H9 (cell line): ENCODE data around the gene HSD11B1L. TPM values are rescaled to one million over a fixed set of nuclear protein-coding genes. Genes with fewer than 3 reads are reported as not detected.
A peak's percentile ranks its signal among the peaks of the same experiment; 100 is the strongest.

Experiments used
- DNase-seq: peaks from one replicate; pipeline ENCODE4 v3.0.0-alpha.2; 2017
- H2AFZ ChIP-seq: one replicate; pipeline ENCODE4 v1.6.1; 2013; ENCODE audit warnings: mild to moderate bottlenecking, low read length, control low read depth, moderate library complexity
- H2AK5ac ChIP-seq: 2 replicates; pipeline ENCODE4 v1.6.1; 2013; ENCODE audit warnings: low read length, control low read depth, mixed read lengths; ENCODE audit not compliant: insufficient read length
- H2BK120ac ChIP-seq: one replicate; pipeline ENCODE4 v1.6.1; 2013; ENCODE audit warnings: low read depth, mild to moderate bottlenecking, low read length, control low read depth, inconsistent platforms; ENCODE audit not compliant: poor library complexity, severe bottlenecking
- H2BK12ac ChIP-seq: 2 replicates; pipeline ENCODE4 v1.6.1; 2013; ENCODE audit warnings: low read length, control low read depth, mixed read lengths, low read depth; ENCODE audit not compliant: insufficient read length
- H2BK15ac ChIP-seq: 2 replicates; pipeline ENCODE4 v1.6.1; 2013; ENCODE audit warnings: low read depth, low read length, control low read depth
- H2BK20ac ChIP-seq: one replicate; pipeline ENCODE4 v1.6.1; 2013; ENCODE audit warnings: low read depth, mild to moderate bottlenecking, low read length, control low read depth, inconsistent platforms; ENCODE audit not compliant: poor library complexity, severe bottlenecking
- H2BK5ac ChIP-seq: 2 replicates; pipeline ENCODE4 v1.6.1; 2013; ENCODE audit warnings: low read length, control low read depth, mixed read lengths; ENCODE audit not compliant: insufficient read length
- H3K14ac ChIP-seq: 2 replicates; pipeline ENCODE4 v1.6.1; 2013; ENCODE audit warnings: low read length, control low read depth; ENCODE audit not compliant: insufficient read depth
- H3K18ac ChIP-seq: 2 replicates; pipeline ENCODE4 v1.6.1; 2013; ENCODE audit warnings: low read depth, mild to moderate bottlenecking, mixed read lengths, low read length, control low read depth; ENCODE audit not compliant: insufficient read length
- H3K23ac ChIP-seq: 2 replicates; pipeline ENCODE4 v1.6.1; 2013; ENCODE audit warnings: low read length, control low read depth, mixed read lengths, low read depth; ENCODE audit not compliant: insufficient read length
- H3K23me2 ChIP-seq: 2 replicates; pipeline ENCODE4 v1.6.1; 2013; ENCODE audit warnings: low read depth, mild to moderate bottlenecking, mixed read lengths, low read length, control low read depth; ENCODE audit not compliant: insufficient read length, poor library complexity, severe bottlenecking
- H3K27ac ChIP-seq: 2 replicates; pipeline ENCODE4 v1.5.1; 2013; ENCODE audit warnings: low read length, control low read depth, mixed read lengths, low read depth; ENCODE audit not compliant: insufficient read length
- H3K27me3 ChIP-seq: 2 replicates; pipeline ENCODE4 v1.6.1; 2013; ENCODE audit warnings: low read length, control low read depth, inconsistent platforms; ENCODE audit not compliant: insufficient read depth
- H3K4ac ChIP-seq: 2 replicates; pipeline ENCODE4 v1.6.1; 2013; ENCODE audit warnings: low read depth, mild to moderate bottlenecking, control low read depth, inconsistent platforms, low read length, moderate library complexity
- H3K4me1 ChIP-seq: 2 replicates; pipeline ENCODE4 v1.6.1; 2013; ENCODE audit warnings: low read length, control low read depth, inconsistent platforms; ENCODE audit not compliant: insufficient read depth
- H3K4me2 ChIP-seq: 2 replicates; pipeline ENCODE4 v1.6.1; 2013; ENCODE audit warnings: low read length, control low read depth, mixed read lengths; ENCODE audit not compliant: insufficient read length, insufficient read depth
- H3K56ac ChIP-seq: 2 replicates; pipeline ENCODE4 v1.6.1; 2013; ENCODE audit warnings: low read depth, mild to moderate bottlenecking, mixed read lengths, low read length, control low read depth; ENCODE audit not compliant: insufficient read length
- H3K79me1 ChIP-seq: 2 replicates; pipeline ENCODE4 v1.6.1; 2013; ENCODE audit warnings: low read depth, mild to moderate bottlenecking, moderate library complexity, low read length, control low read depth, inconsistent platforms; ENCODE audit not compliant: insufficient read depth, poor library complexity, severe bottlenecking
- H3K79me2 ChIP-seq: 2 replicates; pipeline ENCODE4 v1.6.1; 2013; ENCODE audit warnings: low read length, control low read depth, inconsistent platforms; ENCODE audit not compliant: insufficient read depth
- H3K9ac ChIP-seq: 2 replicates; pipeline ENCODE4 v1.6.1; 2013; ENCODE audit warnings: low read length, control low read depth, mixed read lengths; ENCODE audit not compliant: insufficient read length; ENCODE audit errors: extremely low read depth
- H3K9me3 ChIP-seq: one replicate; pipeline ENCODE4 v1.6.1; 2013; ENCODE audit warnings: low read depth, low read length, inconsistent platforms; ENCODE audit not compliant: control insufficient read depth
- H3T11ph ChIP-seq: one replicate; pipeline ENCODE4 v1.6.1; 2013; ENCODE audit warnings: mild to moderate bottlenecking, low read length, control low read depth, inconsistent platforms
- H4K20me1 ChIP-seq: one replicate; pipeline ENCODE4 v1.6.1; 2013; ENCODE audit not compliant: control insufficient read depth, insufficient read length, insufficient read depth
- H4K5ac ChIP-seq: 2 replicates; pipeline ENCODE4 v1.6.1; 2013; ENCODE audit warnings: low read depth, mild to moderate bottlenecking, mixed read lengths, low read length, control low read depth; ENCODE audit not compliant: insufficient read length
- H4K8ac ChIP-seq: replicated peaks from 2 replicates; pipeline ENCODE4 v1.6.1; 2013; ENCODE audit warnings: low read length, control low read depth, mixed read lengths, low read depth; ENCODE audit not compliant: insufficient read length
- H4K91ac ChIP-seq: 2 replicates; pipeline ENCODE4 v1.6.1; 2013; ENCODE audit warnings: low read depth, mild to moderate bottlenecking, moderate library complexity, mixed read lengths, low read length, control low read depth; ENCODE audit not compliant: insufficient read length
- H3K27ac Mint-ChIP-seq, 3 experiments: 2 replicates in 2 of 3; 3 replicates in 1 of 3; pipeline ENCODE4 v1.8.0; 2020 to 2021; ENCODE audit warnings: mixed read lengths in 3 of 3, mild to moderate bottlenecking in 1 of 3, moderate library complexity in 1 of 3
- H3K27me3 Mint-ChIP-seq: 2 replicates; pipeline ENCODE4 v1.8.0; 2021; ENCODE audit warnings: low read depth, mild to moderate bottlenecking, moderate library complexity, mixed read lengths
- H3K36me3 Mint-ChIP-seq, 3 experiments: 2 replicates in 2 of 3; 3 replicates in 1 of 3; pipeline ENCODE4 v1.8.0; 2020 to 2021; ENCODE audit warnings: low read depth in 3 of 3, mixed read lengths in 3 of 3; ENCODE audit not compliant: insufficient read depth in 1 of 3
- H3K4me1 Mint-ChIP-seq, 2 experiments: 2 replicates each; pipeline ENCODE4 v1.8.0; 2020; ENCODE audit warnings: mixed read lengths in 2 of 2
- H3K4me3 Mint-ChIP-seq, 2 experiments: 2 replicates in 1 of 2; 3 replicates in 1 of 2; pipeline ENCODE4 v1.8.0; 2020 to 2021; ENCODE audit warnings: mild to moderate bottlenecking in 2 of 2, mixed read lengths in 2 of 2, moderate library complexity in 1 of 2
- H3K9me3 Mint-ChIP-seq, 2 experiments: 2 replicates in 1 of 2; 3 replicates in 1 of 2; pipeline ENCODE4 v1.8.0; 2020; ENCODE audit warnings: mild to moderate bottlenecking in 2 of 2, mixed read lengths in 2 of 2, moderate library complexity in 1 of 2
- WGBS: extraction: QIAGEN DNeasy Blood & Tissue Kit; methylation state at CpG from one replicate; pipeline ENCODE4 v1.1.7; 2013; ENCODE audit warnings: missing lambda C conversion rate, low lambda C conversion rate, mixed read lengths; ENCODE audit not compliant: insufficient read length; ENCODE audit errors: extremely low coverage; 5-methylcytosine and 5-hydroxymethylcytosine counted together
- total RNA-seq: library from RNA; stranded (reverse); gene quantifications from 2 replicates; pipeline ENCODE4 v1.2.1, GENCODE V29; 2021
- TF ChIP-seq, protein P1 (sequence below): fragments of 200-600 bp; sonication (generic); conservative IDR thresholded peaks from 3 replicates; pipeline ENCODE4 v1.8.0; 2021; ENCODE audit warnings: antibody characterized with exemption, mild to moderate bottlenecking

HSD11B1L gene
- total RNA-seq, 1 experiment from 2014 or later: 9.3 TPM

DNA sequence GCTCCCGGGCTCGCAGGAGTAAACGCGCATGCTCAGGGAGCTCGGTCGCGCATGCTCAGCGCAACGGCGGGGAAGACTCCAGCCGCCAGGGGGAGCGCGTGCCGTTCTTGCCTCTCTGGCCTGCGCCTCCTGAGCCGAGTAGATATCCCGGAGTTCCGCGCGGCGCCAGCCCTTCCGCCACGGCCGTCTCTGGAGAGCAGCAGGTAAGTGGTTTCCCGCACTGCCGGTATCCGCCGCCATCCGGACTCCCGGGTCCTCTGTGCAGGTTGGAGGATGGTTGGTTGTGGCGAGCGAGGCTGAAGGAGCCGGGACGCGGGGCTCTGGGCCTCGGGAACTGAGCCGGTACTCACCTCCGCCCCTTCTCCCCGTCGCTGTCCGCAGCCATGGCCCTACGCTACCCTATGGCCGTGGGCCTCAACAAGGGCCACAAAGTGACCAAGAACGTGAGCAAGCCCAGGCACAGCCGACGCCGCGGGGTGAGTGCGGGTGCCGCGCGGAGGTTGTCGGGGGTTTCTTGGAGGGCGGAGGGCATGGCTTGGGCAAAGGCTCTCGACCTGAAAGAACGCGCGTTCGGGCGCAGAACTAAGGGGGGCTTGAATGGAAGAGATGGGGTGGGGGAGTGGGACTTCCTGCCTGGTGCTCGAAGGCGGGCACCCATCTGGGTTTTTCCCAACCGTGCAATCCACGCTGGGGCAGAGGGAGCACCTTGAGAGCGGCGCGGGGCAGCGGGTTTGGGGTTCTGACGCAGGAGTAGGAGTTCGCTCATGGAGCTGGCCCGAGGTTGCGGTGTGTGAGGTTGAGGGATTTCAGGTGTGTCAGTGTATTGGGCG lies 9.5 kb downstream of the HSD11B1L start, which contains the start of gene RPL36:
RPL36 (plus strand) TSS at position 171 of the 830 bp plus-strand sequence; CDS start at position 384, 213 bp downstream.
- Mint-ChIP-seq H3K27me3 (peaks cover 9% of the 10 kb centered on the region), H3K9me3 (peaks cover 5 to 6% of the 10 kb centered on the region in 2 experiments; a peak in 2 of 5 replicates), H3K4me1 (peaks cover 4 to 15% of the 10 kb centered on the region in 2 experiments), H3K36me3 (peaks cover 31 to 48% (median 40%) of the 10 kb centered on the region in 3 experiments), H3K4me3 (peak within 1 kb of the TSS; percentile 98 to 100), H3K27ac (peak within 1 kb of the TSS; percentile 96 to 99 (median 99))
- Histone ChIP-seq H3K14ac (peak within 1 kb of the TSS; percentile 98), H2AFZ (no peak within 1 kb of the TSS), H2BK5ac (peak within 1 kb of the TSS; percentile 46), H3K4me2 (peak within 1 kb of the TSS; percentile 54), H3K23me2 (peaks cover 5% of the 10 kb centered on the region), H3K9ac (peak within 1 kb of the TSS; percentile 98), H3T11ph (no peak within 1 kb of the TSS), H4K91ac (peak within 1 kb of the TSS; percentile 33), H4K8ac (no peak within 1 kb of the TSS), H3K79me2 (peaks cover 14% of the 10 kb centered on the region; the same call in 1 of the 2 replicates), H3K27me3 (no peaks in the 10 kb centered on the region), H3K4me1 (no peaks in the 10 kb centered on the region), H3K56ac (no peak within 1 kb of the TSS), H3K23ac (no peak within 1 kb of the TSS), H2BK120ac (no peak within 1 kb of the TSS), H2BK20ac (no peak within 1 kb of the TSS), H3K4ac (no peak within 1 kb of the TSS), H2BK15ac (no peak within 1 kb of the TSS), H3K9me3 (no peaks in the 10 kb centered on the region), H3K27ac (no peak within 1 kb of the TSS), H4K20me1 (no peaks in the 10 kb centered on the region), H3K79me1 (no peaks in the 10 kb centered on the region), H2BK12ac (no peak within 1 kb of the TSS), H2AK5ac (no peak within 1 kb of the TSS), H4K5ac (no peak within 1 kb of the TSS), H3K18ac (peak within 1 kb of the TSS; percentile 90)
- DNase-seq: peak; percentile 98
- TF ChIP-seq, protein P1, sequence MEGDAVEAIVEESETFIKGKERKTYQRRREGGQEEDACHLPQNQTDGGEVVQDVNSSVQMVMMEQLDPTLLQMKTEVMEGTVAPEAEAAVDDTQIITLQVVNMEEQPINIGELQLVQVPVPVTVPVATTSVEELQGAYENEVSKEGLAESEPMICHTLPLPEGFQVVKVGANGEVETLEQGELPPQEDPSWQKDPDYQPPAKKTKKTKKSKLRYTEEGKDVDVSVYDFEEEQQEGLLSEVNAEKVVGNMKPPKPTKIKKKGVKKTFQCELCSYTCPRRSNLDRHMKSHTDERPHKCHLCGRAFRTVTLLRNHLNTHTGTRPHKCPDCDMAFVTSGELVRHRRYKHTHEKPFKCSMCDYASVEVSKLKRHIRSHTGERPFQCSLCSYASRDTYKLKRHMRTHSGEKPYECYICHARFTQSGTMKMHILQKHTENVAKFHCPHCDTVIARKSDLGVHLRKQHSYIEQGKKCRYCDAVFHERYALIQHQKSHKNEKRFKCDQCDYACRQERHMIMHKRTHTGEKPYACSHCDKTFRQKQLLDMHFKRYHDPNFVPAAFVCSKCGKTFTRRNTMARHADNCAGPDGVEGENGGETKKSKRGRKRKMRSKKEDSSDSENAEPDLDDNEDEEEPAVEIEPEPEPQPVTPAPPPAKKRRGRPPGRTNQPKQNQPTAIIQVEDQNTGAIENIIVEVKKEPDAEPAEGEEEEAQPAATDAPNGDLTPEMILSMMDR: peak; percentile 98
- WGBS: no CpG with 5 or more reads among the region's 73 CpGs
